Cardiac fibroblast (primary cell): Measurements from ENCODE around the gene HBG2.

ENCODE experiments used
- DNase-seq, 2 donors: peaks; one replicate each; pipeline versions ENCODE4 v3.0.0 to v3.0.0-alpha.2; 2010; ENCODE audit warnings: low read depth in 2 of 2
- H3K4me3 ChIP-seq, 2 donors: replicated peaks in 1 of 2; 1 replicate in 1 of 2; 2 replicates in 1 of 2; pipeline ENCODE4 v1.5.1; 2011; ENCODE audit warnings: low read depth in 2 of 2, low read length in 2 of 2, mild to moderate bottlenecking in 2 of 2, moderate library complexity in 1 of 2
- CTCF ChIP-seq: IDR thresholded peaks from one replicate; pipeline ENCODE4 v1.5.1; 2011; ENCODE audit warnings: low read depth, mild to moderate bottlenecking, low read length, inconsistent platforms

HBG2 gene

GRCh38 chr11:5225480-5225871 is 29.1 kb downstream of the HBG2 start:
- no peak for DNase-seq

DNA sequence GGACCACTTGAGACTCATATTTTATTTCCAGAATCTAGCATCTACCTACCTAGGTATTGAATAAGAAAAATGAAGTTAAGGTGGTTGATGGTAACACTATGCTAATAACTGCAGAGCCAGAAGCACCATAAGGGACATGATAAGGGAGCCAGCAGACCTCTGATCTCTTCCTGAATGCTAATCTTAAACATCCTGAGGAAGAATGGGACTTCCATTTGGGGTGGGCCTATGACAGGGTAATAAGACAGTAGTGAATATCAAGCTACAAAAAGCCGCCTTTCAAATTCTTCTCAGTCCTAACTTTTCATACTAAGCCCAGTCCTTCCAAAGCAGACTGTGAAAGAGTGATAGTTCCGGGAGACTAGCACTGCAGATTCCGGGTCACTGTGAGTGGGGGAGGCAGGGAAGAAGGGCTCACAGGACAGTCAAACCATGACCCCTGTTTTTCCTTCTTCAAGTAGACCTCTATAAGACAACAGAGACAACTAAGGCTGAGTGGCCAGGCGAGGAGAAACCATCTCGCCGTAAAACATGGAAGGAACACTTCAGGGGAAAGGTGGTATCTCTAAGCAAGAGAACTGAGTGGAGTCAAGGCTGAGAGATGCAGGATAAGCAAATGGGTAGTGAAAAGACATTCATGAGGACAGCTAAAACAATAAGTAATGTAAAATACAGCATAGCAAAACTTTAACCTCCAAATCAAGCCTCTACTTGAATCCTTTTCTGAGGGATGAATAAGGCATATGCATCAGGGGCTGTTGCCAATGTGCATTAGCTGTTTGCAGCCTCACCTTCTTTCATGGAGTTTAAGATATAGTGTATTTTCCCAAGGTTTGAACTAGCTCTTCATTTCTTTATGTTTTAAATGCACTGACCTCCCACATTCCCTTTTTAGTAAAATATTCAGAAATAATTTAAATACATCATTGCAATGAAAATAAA is 29.8 kb downstream of the HBG2 start:
- no peak for DNase-seq
- H3K4me3 ChIP-seq = no peak overlapping the region
- TF ChIP-seq CTCF = no peak

More at GRCh38 chr11:5225480-5225871, 29.1 kb downstream of the HBG2 start:
- no peak overlapping the region for H3K4me3 ChIP-seq
- no peak for TF ChIP-seq CTCF

GRCh38 chr11:5223686-5224085 is 30.9 kb downstream of the HBG2 start:
- DNase-seq = no peak
- H3K4me3 ChIP-seq = no peak overlapping the region

GRCh38 chr11:5223146-5223545 is 31.4 kb downstream of the HBG2 start:
- no peak overlapping the region for H3K4me3 ChIP-seq
- DNase-seq = no peak
- no peak for TF ChIP-seq CTCF

More at GRCh38 chr11:5223686-5224085, 30.9 kb downstream of the HBG2 start:
- no peak for TF ChIP-seq CTCF

DNA sequence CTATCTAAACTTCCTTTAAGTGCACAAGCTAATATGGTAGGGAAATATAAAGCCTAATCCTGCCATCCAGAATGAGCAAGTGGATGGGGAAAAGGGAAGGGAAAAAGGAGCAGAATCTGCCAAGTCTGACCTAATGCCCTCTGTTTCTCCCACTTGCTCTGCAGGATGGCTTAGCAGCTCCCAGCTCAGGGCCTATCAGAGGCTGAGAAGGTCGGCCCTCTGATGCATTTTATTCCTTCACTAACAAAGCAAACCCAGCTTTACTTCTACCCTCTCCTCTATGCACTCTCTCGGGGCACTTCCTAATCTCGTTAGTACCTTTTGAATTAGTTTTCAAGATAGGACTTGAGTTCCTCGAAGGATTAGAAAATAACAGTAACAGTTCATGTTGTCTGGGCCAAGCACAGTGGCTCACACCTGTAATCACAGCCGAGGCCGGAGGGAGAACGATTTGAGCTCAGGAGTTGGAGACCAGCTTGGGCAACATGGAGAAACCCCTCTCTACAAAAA is 44.1 kb downstream of the HBG2 start:
- TF ChIP-seq CTCF = no peak
- no peak overlapping the region for H3K4me3 ChIP-seq
- DNase-seq = no peak

GRCh38 chr11:5204787-5205186 is 49.8 kb downstream of the HBG2 start:
- TF ChIP-seq CTCF = peak; percentile 58
- peak; percentile 84 to 85 for DNase-seq
- H3K4me3 ChIP-seq = no peak overlapping the region
